Upper lobe of right lung (tissue), 1 donor: ENCODE measurements around the gene KLK10. TPM values are rescaled to one million over a fixed set of nuclear protein-coding genes. Genes with fewer than 3 reads are reported as not detected.

Experiments used
- ATAC-seq: fragments of 200-7000 bp; cut with Tn5 transposase; one replicate; pipeline ENCODE4 v1.9.1; 2020; ENCODE audit warnings: mild to moderate bottlenecking, moderate library complexity
- DNase-seq: peaks from one replicate; pipeline ENCODE4 v3.0.0-alpha.2; 2020
- H3K27ac ChIP-seq: fragments of 200-600 bp; one replicate; pipeline ENCODE4 v1.8.0; 2022
- H3K27me3 ChIP-seq: fragments of 200-600 bp; one replicate; pipeline ENCODE4 v1.8.0; 2022; ENCODE audit warnings: mild to moderate bottlenecking
- H3K36me3 ChIP-seq: fragments of 200-600 bp; one replicate; pipeline ENCODE4 v1.8.0; 2022
- H3K4me1 ChIP-seq: fragments of 200-600 bp; one replicate; pipeline ENCODE4 v1.8.0; 2022
- H3K4me3 ChIP-seq: fragments of 200-600 bp; one replicate; pipeline ENCODE4 v1.8.0; 2022; ENCODE audit warnings: mild to moderate bottlenecking
- H3K9me3 ChIP-seq: fragments of 200-600 bp; one replicate; pipeline ENCODE4 v1.8.0; 2022
- CTCF ChIP-seq: fragments of 200-600 bp; IDR thresholded peaks from one replicate; pipeline ENCODE4 v1.8.0; 2022; ENCODE audit warnings: antibody characterized with exemption
- intact Hi-C: fragments of 100-400 bp; cut with DNase I; formaldehyde crosslinking; loops from one replicate; pipeline ENCODE4 v1.11.0; 2022
- total RNA-seq: library from RNA; stranded (reverse); fragmentation: NEBNext Ultra II Directional; extraction: Animal tissue kit (Norgen Biotek cat#: 25700); gene quantifications from one replicate; pipeline ENCODE4 v1.2.1, GENCODE V29; 2021
- donor health status: DM: no; HTN: yes; CAD: no; lungs with severe emphysema.

The KLK10 gene
- total RNA-seq, 1 donor from 2014 or later: 4.7 TPM

- H3K27ac ChIP-seq: no peak within 1 kb of the TSS
- H3K4me3 ChIP-seq: no peak within 1 kb of the TSS
- H3K36me3 ChIP-seq: no peaks in the 10 kb centered on the region
- H3K4me1 ChIP-seq: no peaks in the 10 kb centered on the region
- ATAC-seq (peak; percentile 63), DNase-seq (no peak)
- no peak for TF ChIP-seq CTCF
- H3K27me3 ChIP-seq: peaks cover 43% of the 10 kb centered on the region
- intact Hi-C loops: no loop called here
- no peaks in the 10 kb centered on the region for H3K9me3 ChIP-seq
Observed at GRCh38 chr19:51026554-51026831, 7.0 kb upstream of the KLK10 start, which contains the start of gene KLK11. TSS of gene KLK11 (minus strand) at chr19:51026616. CDS start at chr19:51025631, 985 bp downstream.

GRCh38 chr19:51025809-51026553, 6.5 kb upstream of the KLK10 start:
- H3K27me3 ChIP-seq: peaks cover 43% of the 10 kb centered on the region
- peak; percentile 5 for ATAC-seq
- no peak for DNase-seq

GRCh38 chr19:51025401-51025800, 5.9 kb upstream of the KLK10 start:
- no peak for TF ChIP-seq CTCF
- no peak overlapping the region for H3K4me3 ChIP-seq
- DNase-seq: no peak
- no peaks in the 10 kb centered on the region for H3K36me3 ChIP-seq
- peaks cover 43% of the 10 kb centered on the region for H3K27me3 ChIP-seq
- no peaks in the 10 kb centered on the region for H3K9me3 ChIP-seq
- no peak for ATAC-seq
- no peak overlapping the region for H3K27ac ChIP-seq
- intact Hi-C loops: no loop called here
- H3K4me1 ChIP-seq: no peaks in the 10 kb centered on the region

More at GRCh38 chr19:51025809-51026553, 6.5 kb upstream of the KLK10 start:
- no peak for TF ChIP-seq CTCF
- H3K4me3 ChIP-seq: no peak overlapping the region
- H3K9me3 ChIP-seq: no peaks in the 10 kb centered on the region
- no peak overlapping the region for H3K27ac ChIP-seq
- no peaks in the 10 kb centered on the region for H3K36me3 ChIP-seq
- no peaks in the 10 kb centered on the region for H3K4me1 ChIP-seq
- intact Hi-C loops: no loop called here

GRCh38 chr19:51024924-51025323, 5.4 kb upstream of the KLK10 start:
- H3K9me3 ChIP-seq: no peaks in the 10 kb centered on the region
- no peak for TF ChIP-seq CTCF
- DNase-seq (no peak), ATAC-seq (no peak)
- H3K4me1 ChIP-seq: no peaks in the 10 kb centered on the region
- intact Hi-C loops: no loop called here
- H3K36me3 ChIP-seq: no peaks in the 10 kb centered on the region
- no peak overlapping the region for H3K27ac ChIP-seq
- H3K4me3 ChIP-seq: no peak overlapping the region
- H3K27me3 ChIP-seq: peaks cover 43% of the 10 kb centered on the region

- ATAC-seq: no peak
- Histone ChIP-seq H3K27ac (no peak overlapping the region), H3K9me3 (no peaks in the 10 kb centered on the region), H3K4me1 (peaks cover 9% of the 10 kb centered on the region), H3K27me3 (peaks cover 51% of the 10 kb centered on the region), H3K4me3 (no peak overlapping the region), H3K36me3 (no peaks in the 10 kb centered on the region)
- no peak for TF ChIP-seq CTCF
- intact Hi-C loops: no loop called here
- DNase-seq: no peak
Observed at GRCh38 chr19:51023946-51024345, 4.4 kb upstream of the KLK10 start.

GRCh38 chr19:51022526-51022925, 3.0 kb upstream of the KLK10 start:
- Histone ChIP-seq H3K36me3 (no peaks in the 10 kb centered on the region), H3K27ac (no peak overlapping the region), H3K27me3 (peaks cover 60% of the 10 kb centered on the region), H3K4me1 (peaks cover 12% of the 10 kb centered on the region), H3K9me3 (no peaks in the 10 kb centered on the region), H3K4me3 (no peak overlapping the region)
- DNase-seq: no peak
- no peak for TF ChIP-seq CTCF
- no peak for ATAC-seq
- intact Hi-C loops: no loop called here
